Body of pancreas (tissue), 4 donors: ENCODE results near the gene HTR1E.

ENCODE experiments used
- CTCF ChIP-seq, 7 experiments: fragments of 450-650 bp in 4 of 7; fragments of 200-600 bp in 3 of 7; sonication (generic) in 3 of 7; IDR thresholded peaks; one replicate each; pipeline ENCODE4 v1.5.1; 2016 to 2019; ENCODE audit warnings: antibody characterized with exemption in 7 of 7
- POLR2A ChIP-seq, 3 donors: fragments of 450-650 bp; IDR thresholded peaks; one replicate each; pipeline ENCODE4 v1.6.1; 2016; ENCODE audit warnings: antibody characterized with exemption in 3 of 3, mild to moderate bottlenecking in 2 of 3

GRCh38 chr6:86913795-86914194, 23.5 kb upstream of the HTR1E start:
- TF ChIP-seq CTCF (IDR thresholded peaks at IDR 0.05), result no peak
- TF ChIP-seq POLR2A (IDR thresholded peaks at IDR 0.05), result no peak
